Activated CD8-positive, alpha-beta T cell treated with anti-CD3 and anti-CD28 coated beads, Interleukin-2, amount 10 ng/mL, durations not matched to agents 7 days and 5 days (primary cell): ENCODE data around the gene FBXW4. TPM values are rescaled to one million over a fixed set of nuclear protein-coding genes. Genes with fewer than 3 reads are reported as not detected.

Source experiments
- ATAC-seq: fragments of 150-1000 bp; cut with Tn5 transposase; one replicate; pipeline ENCODE4 v1.10.0; 2021; ENCODE audit warnings: moderate library complexity
- CTCF ChIA-PET: fragments of 350-600 bp; sonication (Branson Sonifier 250); formaldehyde crosslinking; loops from one replicate; lab custom pipeline; 2021; ENCODE audit warnings: antibody characterized with exemption; lab: Charles Lee
- POLR2A ChIA-PET: fragments of 350-600 bp; sonication (Branson Sonifier 250); formaldehyde crosslinking; loops from one replicate; lab custom pipeline; 2021; ENCODE audit warnings: antibody characterized with exemption; lab: Charles Lee
- DNase-seq: peaks from one replicate; pipeline ENCODE4 v3.0.0-alpha.2; 2020
- H3K27ac Mint-ChIP-seq: one replicate; pipeline ENCODE4 v1.8.0; 2021; ENCODE audit warnings: mild to moderate bottlenecking, mixed read lengths
- H3K27me3 Mint-ChIP-seq: one replicate; pipeline ENCODE4 v1.8.0; 2021; ENCODE audit warnings: low read depth, mixed read lengths
- H3K36me3 Mint-ChIP-seq: one replicate; pipeline ENCODE4 v1.8.0; 2021; ENCODE audit warnings: low read depth, mixed read lengths
- H3K4me1 Mint-ChIP-seq: one replicate; pipeline ENCODE4 v1.8.0; 2021; ENCODE audit warnings: low read depth, mixed read lengths
- H3K4me3 Mint-ChIP-seq: one replicate; pipeline ENCODE4 v1.8.0; 2021; ENCODE audit warnings: mild to moderate bottlenecking, mixed read lengths
- H3K9me3 Mint-ChIP-seq: one replicate; pipeline ENCODE4 v1.8.0; 2022; ENCODE audit warnings: mixed read lengths; ENCODE audit not compliant: insufficient read depth
- total RNA-seq, 2 experiments: library from RNA; stranded (reverse); gene quantifications; one replicate each; pipeline ENCODE4 v1.2.3, GENCODE V29; 2021

Gene FBXW4
- total RNA-seq, 2 experiments from 2014 or later: 36.7 to 39.3 TPM

DNA sequence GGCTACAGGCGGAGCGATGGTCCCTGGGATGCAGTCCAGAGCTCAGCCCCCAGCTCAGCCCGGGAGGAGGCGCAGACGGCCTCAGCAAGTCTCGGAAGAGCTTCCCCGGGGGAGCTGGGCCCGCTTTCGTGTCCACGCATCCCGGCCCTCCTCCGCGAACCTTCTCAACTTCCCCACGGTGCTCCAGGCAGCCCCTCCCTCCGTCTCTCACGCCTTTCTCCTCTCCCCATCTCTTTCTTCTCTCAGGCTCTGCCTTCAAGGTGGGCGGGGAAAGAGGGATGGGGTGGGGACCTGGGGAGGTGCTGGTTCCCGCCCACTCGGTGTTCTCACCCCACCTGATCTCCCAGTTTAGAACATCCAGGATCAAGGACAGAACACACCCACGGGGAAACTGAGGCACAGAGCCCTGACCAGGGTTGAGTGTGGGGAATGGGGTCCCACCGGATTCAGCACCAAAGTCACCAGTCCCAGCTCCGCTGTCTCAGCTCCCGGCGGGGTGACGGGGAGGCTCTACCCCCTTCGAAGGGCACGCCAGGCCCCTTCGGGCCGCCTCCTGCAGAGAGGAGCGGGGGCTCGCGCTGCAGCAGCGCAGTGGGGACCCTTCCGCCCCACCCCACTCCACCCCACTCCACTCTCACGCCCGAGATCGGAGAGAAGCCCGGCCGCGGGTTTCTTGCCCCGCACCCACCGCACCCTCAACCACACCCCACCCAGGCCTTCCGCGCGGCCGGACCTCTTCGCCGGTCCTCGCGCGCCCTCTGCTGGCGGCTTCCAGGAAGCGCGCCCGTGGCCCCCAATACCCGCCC is 125.1 kb downstream of the FBXW4 start:
- ChIA-PET CTCF (interaction anchor here (0.6 to 5.5 kb wide), 30 partner anchors 8 to 408 kb away, joined by 3 to 59 read pairs (median 4); partner anchors contain the start of genes DPCD and POLL), POLR2A (interaction anchor here (0.6 to 0.7 kb wide), 2 partner anchors 113 to 213 kb away, joined by 3 read pairs; partner anchors contain the start of gene NPM3)
- Mint-ChIP-seq H3K4me1 (peaks cover 20% of the 10 kb centered on the region), H3K9me3 (no peaks in the 10 kb centered on the region), H3K4me3 (peak overlapping the region; percentile 69), H3K36me3 (no peaks in the 10 kb centered on the region), H3K27me3 (peaks cover 52% of the 10 kb centered on the region), H3K27ac (no peak overlapping the region)
- ATAC-seq (peak; percentile 87), DNase-seq (peak; percentile 85)

DNA sequence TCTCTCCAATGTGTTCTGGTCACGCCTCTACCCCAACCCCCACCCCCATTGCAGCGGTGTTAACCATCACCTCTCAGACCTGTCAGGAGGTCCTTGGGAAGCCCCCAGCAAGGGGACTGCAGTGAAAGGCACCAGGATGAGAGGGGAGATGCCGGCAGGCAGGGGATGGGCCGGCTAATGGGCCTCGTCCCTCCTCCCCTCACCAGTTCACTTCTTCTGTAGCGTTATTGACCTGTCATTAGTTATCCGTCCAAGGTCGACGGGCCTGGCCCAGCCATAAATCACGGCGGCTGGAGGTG is 125.7 kb downstream of the FBXW4 start:
- DNase-seq: no peak
- H3K36me3 Mint-ChIP-seq: no peaks in the 10 kb centered on the region
- H3K4me1 Mint-ChIP-seq: peaks cover 20% of the 10 kb centered on the region
- CTCF ChIA-PET: interaction anchor here (0.6 to 5.5 kb wide), 25 partner anchors 9 to 355 kb away, joined by 3 to 59 read pairs (median 3); partner anchors contain the start of genes DPCD and POLL
- ATAC-seq: no peak
- POLR2A ChIA-PET: no interaction called here
- H3K27me3 Mint-ChIP-seq: peaks cover 52% of the 10 kb centered on the region
- H3K4me3 Mint-ChIP-seq: peak overlapping the region; percentile 69
- H3K27ac Mint-ChIP-seq: no peak overlapping the region
- no peaks in the 10 kb centered on the region for H3K9me3 Mint-ChIP-seq

DNA sequence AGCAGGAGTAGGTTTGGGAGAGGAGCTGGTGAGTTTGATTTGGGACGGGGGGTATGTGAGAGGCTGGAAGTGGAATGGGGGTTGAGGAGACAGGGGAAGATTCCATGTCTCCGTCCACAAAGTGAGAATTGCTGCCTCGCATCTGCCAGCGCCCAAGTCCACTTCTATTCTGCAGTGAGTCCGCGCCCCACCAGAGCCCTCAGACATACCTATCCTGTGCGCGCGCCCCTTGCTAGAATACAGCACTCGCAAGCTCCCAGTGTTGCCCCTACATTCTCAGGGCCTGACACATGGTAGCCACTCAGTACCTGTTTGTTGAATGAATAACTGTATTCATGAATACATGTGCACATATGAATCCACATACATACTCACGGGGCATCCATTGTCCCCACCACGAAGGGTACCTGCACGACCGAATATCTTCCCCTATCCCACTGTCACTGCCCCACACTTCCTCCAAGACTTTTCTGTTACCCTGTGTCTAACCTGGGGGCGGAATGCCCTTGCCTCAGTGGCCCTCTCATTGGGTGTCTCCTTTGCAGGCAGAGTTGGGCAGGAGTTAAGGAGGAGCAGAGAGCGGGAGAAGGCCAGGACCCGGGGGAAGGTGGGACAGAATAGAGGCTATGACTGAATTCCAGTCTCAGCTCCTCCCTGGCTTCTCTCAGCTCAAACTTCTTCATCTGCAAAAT is 126.8 kb downstream of the FBXW4 start:
- no peak for ATAC-seq
- Mint-ChIP-seq H3K27ac (no peak overlapping the region), H3K36me3 (no peaks in the 10 kb centered on the region), H3K4me1 (peaks cover 20% of the 10 kb centered on the region), H3K4me3 (no peak overlapping the region), H3K9me3 (no peaks in the 10 kb centered on the region), H3K27me3 (peaks cover 54% of the 10 kb centered on the region)
- ChIA-PET POLR2A (interaction anchor here (0.6 kb wide), 1 partner anchor 345 kb away, joined by 4 read pairs; no protein-coding TSS in a partner anchor), CTCF (interaction anchor here (0.9 to 5.5 kb wide), 5 partner anchors 124 to 354 kb away, joined by 3 to 59 read pairs (median 3); no protein-coding TSS in a partner anchor)
- no peak for DNase-seq

DNA sequence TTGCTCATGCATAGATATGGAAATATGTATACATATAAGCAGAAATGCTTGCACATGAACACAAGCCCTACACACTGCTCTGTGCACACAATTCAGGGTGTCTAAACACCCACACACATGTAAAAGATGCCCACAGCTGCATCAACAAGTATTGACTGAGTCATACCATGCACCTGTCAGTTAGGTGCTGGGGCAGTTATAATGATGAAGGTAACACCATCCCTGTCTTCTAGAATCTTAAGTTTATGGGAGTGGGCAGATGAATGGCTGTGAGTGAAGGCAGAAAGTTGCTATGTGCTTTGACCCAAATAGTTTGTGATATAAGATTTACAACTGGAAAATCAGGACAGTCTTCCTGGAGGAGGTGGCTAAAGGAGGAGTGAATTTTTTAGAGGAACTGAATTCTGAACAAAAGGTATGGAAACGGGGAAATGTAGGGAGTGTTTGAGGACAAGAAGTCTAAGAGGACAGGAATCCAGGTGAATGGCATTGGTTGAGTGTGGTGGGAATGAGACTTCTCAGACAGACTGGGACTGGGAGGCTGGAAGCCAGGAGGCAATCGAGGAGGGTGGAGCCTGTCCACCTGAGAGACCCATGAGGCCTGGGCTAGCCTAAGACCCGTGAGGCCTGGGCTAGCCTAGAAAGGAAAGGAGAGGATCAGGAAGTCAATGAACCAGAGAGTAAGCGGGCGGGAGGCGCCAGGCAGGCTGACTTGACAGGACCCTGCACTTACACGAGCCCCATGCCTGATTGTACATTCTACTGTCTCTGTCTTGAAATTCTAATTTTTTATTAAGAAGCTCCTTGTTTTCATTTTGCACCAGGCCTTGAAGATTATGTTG is 127.6 kb downstream of the FBXW4 start:
- Mint-ChIP-seq H3K9me3 (no peaks in the 10 kb centered on the region), H3K36me3 (no peaks in the 10 kb centered on the region), H3K27me3 (peaks cover 54% of the 10 kb centered on the region), H3K4me3 (no peak overlapping the region), H3K4me1 (peaks cover 20% of the 10 kb centered on the region), H3K27ac (no peak overlapping the region)
- ATAC-seq: no peak
- DNase-seq: no peak
- POLR2A ChIA-PET: interaction anchor here (0.6 kb wide), 1 partner anchor 344 kb away, joined by 4 read pairs; no protein-coding TSS in a partner anchor
- CTCF ChIA-PET: interaction anchor here (0.9 to 5.5 kb wide), 4 partner anchors 123 to 353 kb away, joined by 3 to 59 read pairs (median 3); no protein-coding TSS in a partner anchor

DNA sequence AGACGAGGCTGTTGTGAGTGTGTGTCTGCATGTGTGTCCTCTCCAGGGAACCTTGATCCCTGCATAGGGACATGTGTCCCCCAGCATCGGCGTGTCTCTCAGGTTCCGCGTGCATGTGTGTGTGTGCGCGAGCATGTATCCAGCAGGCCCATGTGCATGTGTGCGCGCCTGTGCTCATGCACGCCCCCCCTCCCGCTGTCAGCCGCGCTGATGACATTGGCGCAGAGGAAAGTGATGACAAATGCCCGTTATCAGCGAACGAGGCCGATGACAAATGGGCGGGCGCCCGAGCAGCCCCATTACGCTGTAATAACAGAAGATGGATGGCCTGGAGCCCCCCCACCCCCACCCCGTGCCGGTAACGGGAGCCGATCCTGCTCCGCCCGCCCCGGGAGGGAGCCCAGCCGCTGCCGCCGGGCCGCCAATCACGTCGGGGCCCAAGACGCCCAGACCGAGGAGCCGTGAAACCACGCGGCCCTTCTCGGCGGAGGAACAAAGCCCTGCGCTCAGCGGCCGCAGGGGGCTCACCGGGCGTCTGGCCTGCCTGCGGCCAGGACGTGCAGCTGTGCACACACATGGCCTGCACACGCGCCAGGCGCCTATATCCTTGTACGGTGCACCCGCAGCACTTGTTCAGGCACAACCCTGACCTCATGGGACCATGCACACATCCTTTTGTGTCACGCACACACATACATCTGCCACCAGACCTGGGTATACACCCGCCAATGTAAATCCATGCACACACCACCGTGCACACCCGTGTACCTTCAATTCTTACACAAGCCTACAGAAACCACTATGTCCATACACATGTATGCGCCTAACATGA is 128.4 kb downstream of the FBXW4 start:
- ATAC-seq: no peak
- ChIA-PET CTCF (no interaction called here), POLR2A (no interaction called here)
- Mint-ChIP-seq H3K36me3 (no peaks in the 10 kb centered on the region), H3K4me3 (no peak overlapping the region), H3K27me3 (peaks cover 54% of the 10 kb centered on the region), H3K4me1 (peaks cover 20% of the 10 kb centered on the region), H3K9me3 (no peaks in the 10 kb centered on the region), H3K27ac (no peak overlapping the region)
- DNase-seq: no peak

DNA sequence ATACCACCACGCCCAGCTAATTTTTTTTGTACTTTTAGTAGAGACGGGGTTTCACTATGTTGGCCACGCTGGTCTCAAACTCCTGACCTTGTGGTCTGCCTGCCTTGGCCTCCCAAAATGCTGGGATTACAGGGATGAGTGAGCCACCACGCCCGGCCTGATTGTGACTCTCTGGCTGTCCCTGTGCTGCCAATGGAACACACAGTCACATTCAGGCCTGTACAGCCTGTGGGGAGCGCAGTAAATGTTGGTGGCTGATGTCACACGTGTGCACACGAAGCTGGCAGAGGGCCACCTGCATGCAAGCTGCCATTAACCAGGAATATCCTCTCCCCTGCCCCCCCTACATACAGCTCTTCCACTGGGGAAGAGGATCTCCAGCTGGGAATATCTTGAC is 129.0 kb downstream of the FBXW4 start:
- no peaks in the 10 kb centered on the region for H3K9me3 Mint-ChIP-seq
- CTCF ChIA-PET: no interaction called here
- POLR2A ChIA-PET: no interaction called here
- H3K36me3 Mint-ChIP-seq: no peaks in the 10 kb centered on the region
- peaks cover 18% of the 10 kb centered on the region for H3K4me1 Mint-ChIP-seq
- DNase-seq (no peak), ATAC-seq (no peak)
- H3K4me3 Mint-ChIP-seq: no peak overlapping the region
- H3K27me3 Mint-ChIP-seq: peaks cover 52% of the 10 kb centered on the region
- H3K27ac Mint-ChIP-seq: no peak overlapping the region

DNA sequence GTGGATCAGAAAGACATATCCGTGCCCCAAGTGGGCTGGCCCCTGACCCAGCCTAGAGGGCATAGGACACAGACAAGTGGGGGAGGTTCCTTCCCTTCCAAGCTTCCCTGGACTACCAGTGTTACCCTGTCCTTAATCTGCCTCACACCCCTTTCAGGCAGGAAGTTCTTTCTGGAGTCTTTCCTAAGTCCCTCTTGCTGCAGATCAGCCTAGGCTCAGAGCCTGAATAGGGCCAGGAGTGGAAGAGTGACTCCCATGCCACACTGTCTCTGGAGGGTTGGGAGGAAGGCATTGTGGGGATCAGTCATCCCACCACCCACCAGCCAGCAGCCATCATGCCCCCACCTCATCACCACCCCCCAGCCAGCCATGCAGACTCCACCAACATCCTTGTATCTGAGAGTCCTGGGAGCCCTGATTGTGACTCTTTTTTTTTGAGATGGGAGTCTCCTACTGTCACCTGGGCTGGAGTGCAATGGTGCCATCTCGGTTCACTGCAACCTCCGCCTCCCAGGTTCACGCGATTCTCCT is 129.5 kb downstream of the FBXW4 start:
- Mint-ChIP-seq H3K36me3 (no peaks in the 10 kb centered on the region), H3K27ac (no peak overlapping the region), H3K4me3 (no peak overlapping the region), H3K27me3 (peaks cover 49% of the 10 kb centered on the region), H3K9me3 (no peaks in the 10 kb centered on the region), H3K4me1 (peaks cover 13% of the 10 kb centered on the region)
- ChIA-PET POLR2A (no interaction called here), CTCF (no interaction called here)
- DNase-seq (no peak), ATAC-seq (no peak)

DNA sequence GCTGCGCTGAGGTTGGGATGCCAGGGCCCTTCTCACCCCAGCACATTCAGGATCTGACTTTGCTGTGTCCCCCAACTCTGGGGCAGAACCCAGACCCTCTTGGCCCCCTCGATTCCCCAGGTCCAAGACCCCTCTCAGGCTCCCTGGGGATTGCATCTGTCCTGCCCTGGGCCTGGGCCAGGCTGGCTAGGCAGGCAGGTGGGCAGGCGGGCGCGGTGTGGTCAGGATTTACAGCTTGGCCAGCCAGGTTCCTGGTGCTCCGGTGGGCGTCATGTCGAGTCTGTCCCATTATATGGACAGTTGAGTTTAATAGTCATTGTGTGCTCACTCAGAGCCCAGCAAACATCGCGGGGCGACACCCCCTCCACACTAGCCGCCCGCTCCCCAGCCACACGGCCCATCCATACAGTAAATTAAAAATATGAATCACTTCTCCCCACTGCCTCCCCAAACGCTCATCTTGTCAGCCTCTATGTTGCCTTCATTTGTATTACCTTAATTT is 130.4 kb downstream of the FBXW4 start:
- Mint-ChIP-seq H3K36me3 (no peaks in the 10 kb centered on the region), H3K27me3 (peaks cover 45% of the 10 kb centered on the region), H3K4me3 (no peak overlapping the region), H3K27ac (no peak overlapping the region), H3K4me1 (peaks cover 8% of the 10 kb centered on the region), H3K9me3 (no peaks in the 10 kb centered on the region)
- ChIA-PET CTCF (no interaction called here), POLR2A (no interaction called here)
- DNase-seq (no peak), ATAC-seq (no peak)

DNA sequence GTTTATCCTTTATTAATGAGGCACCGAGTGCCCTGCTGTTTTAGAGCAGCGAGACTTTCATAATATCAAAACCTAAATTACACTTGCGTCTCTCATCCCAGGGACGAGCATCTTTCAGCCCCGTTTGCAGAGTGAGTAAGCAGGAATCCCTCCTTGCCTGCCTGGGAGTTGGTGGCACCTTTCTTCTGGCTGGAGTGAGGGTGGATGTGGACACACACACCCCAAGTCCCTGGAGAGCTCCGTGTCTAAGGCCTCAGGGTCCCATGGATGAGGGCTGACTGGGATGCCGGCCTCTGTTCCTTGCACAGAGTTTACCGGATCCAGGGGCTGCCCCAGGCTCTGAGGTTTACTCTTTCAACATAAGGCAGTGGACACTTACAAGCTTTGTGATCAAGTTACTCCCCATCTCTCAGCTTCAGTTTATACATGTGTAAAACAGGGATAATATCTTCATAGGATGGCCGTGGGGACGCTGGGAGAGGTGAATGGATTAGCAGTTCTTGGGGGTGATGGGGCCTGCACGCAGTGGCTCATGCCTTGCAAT is 131.4 kb downstream of the FBXW4 start:
- H3K27me3 Mint-ChIP-seq: peaks cover 36% of the 10 kb centered on the region
- no peak for DNase-seq
- no peak overlapping the region for H3K27ac Mint-ChIP-seq
- CTCF ChIA-PET: interaction anchor here (1.0 to 1.2 kb wide), 2 partner anchors 218 to 349 kb away, joined by 3 read pairs; no protein-coding TSS in a partner anchor
- POLR2A ChIA-PET: no interaction called here
- H3K36me3 Mint-ChIP-seq: no peaks in the 10 kb centered on the region
- no peaks in the 10 kb centered on the region for H3K9me3 Mint-ChIP-seq
- ATAC-seq: no peak
- no peak overlapping the region for H3K4me3 Mint-ChIP-seq
- peaks cover 13% of the 10 kb centered on the region for H3K4me1 Mint-ChIP-seq

DNA sequence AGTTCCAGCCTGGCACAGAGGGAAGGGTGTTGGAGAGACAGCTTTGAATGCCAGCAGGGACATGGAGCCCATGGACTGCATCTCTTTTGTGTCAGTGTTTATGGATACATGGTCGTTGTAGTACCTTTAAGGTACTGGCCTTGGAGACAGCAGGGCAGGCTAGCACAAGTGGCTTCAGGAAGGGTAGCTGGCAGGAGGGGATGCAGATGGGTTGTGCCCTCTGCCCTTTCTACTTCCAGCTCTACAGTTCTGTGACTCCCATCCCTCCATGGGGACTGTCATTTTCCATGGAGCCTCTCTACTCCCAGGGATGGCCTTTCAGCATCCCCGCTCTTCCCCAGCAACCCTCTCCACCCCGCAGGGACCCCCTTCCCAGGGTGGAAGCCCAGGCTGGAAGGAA is 132.0 kb downstream of the FBXW4 start:
- Mint-ChIP-seq H3K27ac (no peak overlapping the region), H3K4me1 (peaks cover 19% of the 10 kb centered on the region), H3K36me3 (no peaks in the 10 kb centered on the region), H3K9me3 (no peaks in the 10 kb centered on the region), H3K27me3 (peaks cover 30% of the 10 kb centered on the region), H3K4me3 (no peak overlapping the region)
- ATAC-seq: no peak
- DNase-seq: no peak
- POLR2A ChIA-PET: no interaction called here
- CTCF ChIA-PET: interaction anchor here (1.0 to 1.2 kb wide), 2 partner anchors 218 to 349 kb away, joined by 3 read pairs; no protein-coding TSS in a partner anchor
